H1 (cell line): ENCODE measurements around the gene NFIC. TPM values are rescaled to one million over a fixed set of nuclear protein-coding genes. Genes with fewer than 3 reads are reported as not detected.

Experiments
- polyA plus RNA-seq, 7 experiments: library from polyadenylated mRNA; depleted of rRNA in 3 of 7; stranded (reverse) in 5 of 7; unstranded in 2 of 7; fragments of >200 nt in 5 of 7; fragments of 200-250 nt in 2 of 7; gene quantifications; 1 replicate in 5 of 7; 2 replicates in 1 of 7; 4 replicates in 1 of 7; pipeline versions ENCODE4 v1.2.1 to v1.2.3, GENCODE V29; 2011 to 2013; ENCODE audit warnings: missing spikeins in 2 of 7, mixed read lengths in 2 of 7
- small RNA-seq: library from polyadenylated mRNA; stranded (forward); fragments of <200 nt; extraction: miRNeasy Mini kit (QIAGEN cat#:217004); gene quantifications from one replicate; pipeline ENCODE3, GENCODE V24; 2013; ENCODE audit not compliant: insufficient read depth
- total RNA-seq: library from RNA; stranded (reverse); fragmentation: NEBNext Ultra II Directional; extraction: Animal tissue kit (Norgen Biotek cat#: 25700); gene quantifications from 2 replicates; pipeline ENCODE4 v1.2.1, GENCODE V29; 2021

The NFIC gene
- total and polyA plus RNA-seq, 2 of the 8 experiments (the other 6 are each of a cell fraction or from before 2014, with no cell fraction given), result 0.56 to 3.2 TPM

Small RNAs within 50 kb of the gene (small RNA-seq; reads per million reads assigned to genes)
- not detected for gene AC005514.1

Other genes starting within 250 kb of the NFIC start
- 0.25 and 0.26 TPM in 2 replicates for gene GNA15, start 230.6 kb upstream of the NFIC start, total RNA-seq
- gene GNA15, start 230.6 kb upstream of the NFIC start, polyA plus RNA-seq (2011; rRNA removed), result 0.36 and 0.45 TPM in 2 replicates
- gene S1PR4, start 187.8 kb upstream of the NFIC start, total RNA-seq, result not detected in 2 replicates
- gene S1PR4, start 187.8 kb upstream of the NFIC start, polyA plus RNA-seq (2011; rRNA removed), result 0.05 TPM in 1 of 2 replicates, not detected in the other
- 103 and 105 TPM in 2 replicates for gene NCLN, start 180.7 kb upstream of the NFIC start, total RNA-seq
- 89.2 and 119 TPM in 2 replicates for gene NCLN, start 180.7 kb upstream of the NFIC start, polyA plus RNA-seq (2011; rRNA removed)
- gene CELF5, start 141.9 kb upstream of the NFIC start, total RNA-seq, result 9.8 and 9.9 TPM in 2 replicates
- gene CELF5, start 141.9 kb upstream of the NFIC start, polyA plus RNA-seq (2011; rRNA removed), result 15.0 and 18.2 TPM in 2 replicates
- 3.3 and 3.8 TPM in 2 replicates for gene SMIM24, start 113.9 kb downstream of the NFIC start, total RNA-seq
- 4.5 and 7.4 TPM in 2 replicates for gene SMIM24, start 113.9 kb downstream of the NFIC start, polyA plus RNA-seq (2011; rRNA removed)
- gene SMIM44, start 116.9 kb downstream of the NFIC start, total RNA-seq, result not detected in 2 replicates
- gene SMIM44, start 116.9 kb downstream of the NFIC start, polyA plus RNA-seq (2011; rRNA removed), result not detected in 2 replicates
- gene DOHH, start 134.1 kb downstream of the NFIC start, total RNA-seq, result 17.7 and 19.1 TPM in 2 replicates
- 7.3 and 12.7 TPM in 2 replicates for gene DOHH, start 134.1 kb downstream of the NFIC start, polyA plus RNA-seq (2011; rRNA removed)
- gene FZR1, start 139.7 kb downstream of the NFIC start, total RNA-seq, result 35.5 and 36.9 TPM in 2 replicates
- gene FZR1, start 139.7 kb downstream of the NFIC start, polyA plus RNA-seq (2011; rRNA removed), result 21.6 and 35.0 TPM in 2 replicates
- gene TEKTIP1, start 172.6 kb downstream of the NFIC start, total RNA-seq, result 1.0 and 1.1 TPM in 2 replicates
- 0.49 TPM in 1 of 2 replicates, not detected in the other for gene TEKTIP1, start 172.6 kb downstream of the NFIC start, polyA plus RNA-seq (2011; rRNA removed)
- gene MFSD12, start 191.0 kb downstream of the NFIC start, total RNA-seq, result 59.6 and 62.5 TPM in 2 replicates
- gene MFSD12, start 191.0 kb downstream of the NFIC start, polyA plus RNA-seq (2011; rRNA removed), result 71.3 and 110 TPM in 2 replicates
- 74.2 and 76.1 TPM in 2 replicates for gene HMG20B, start 206.4 kb downstream of the NFIC start, total RNA-seq
- 42.9 and 63.9 TPM in 2 replicates for gene HMG20B, start 206.4 kb downstream of the NFIC start, polyA plus RNA-seq (2011; rRNA removed)
- gene GIPC3, start 218.9 kb downstream of the NFIC start, total RNA-seq, result 0.96 and 1.2 TPM in 2 replicates
- 1.0 and 1.3 TPM in 2 replicates for gene GIPC3, start 218.9 kb downstream of the NFIC start, polyA plus RNA-seq (2011; rRNA removed)
- gene TBXA2R, start 240.3 kb downstream of the NFIC start, total RNA-seq, result 0.50 and 0.75 TPM in 2 replicates
- 0.39 and 0.80 TPM in 2 replicates for gene TBXA2R, start 240.3 kb downstream of the NFIC start, polyA plus RNA-seq (2011; rRNA removed)